Measurements from ENCODE around the gene ENPP7.

The ENPP7 gene

DNA sequence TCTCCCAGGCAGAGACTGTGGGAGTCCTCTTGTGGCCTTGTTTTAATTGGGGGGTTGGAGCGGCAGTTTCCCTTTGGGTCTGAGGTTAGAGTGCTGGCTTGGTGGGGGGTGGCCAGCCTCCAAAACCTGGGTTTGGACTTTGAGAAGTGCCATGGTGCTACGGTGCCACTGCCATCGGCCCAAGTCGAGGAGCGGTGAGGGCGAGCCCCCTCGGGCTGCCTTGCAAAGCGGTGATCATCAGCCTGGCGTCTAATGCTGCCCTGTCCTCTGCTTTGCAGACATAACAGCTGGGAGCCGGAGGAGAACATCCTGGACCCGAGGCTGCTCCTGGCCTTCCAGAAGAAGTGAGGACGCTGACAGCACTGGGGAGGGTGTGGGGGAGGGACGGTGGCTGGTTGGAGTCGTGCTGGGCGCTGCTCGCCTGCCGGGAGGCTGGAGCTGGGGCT lies 48.4 kb downstream of the ENPP7 start:
- no peak for DNase-seq

DNA sequence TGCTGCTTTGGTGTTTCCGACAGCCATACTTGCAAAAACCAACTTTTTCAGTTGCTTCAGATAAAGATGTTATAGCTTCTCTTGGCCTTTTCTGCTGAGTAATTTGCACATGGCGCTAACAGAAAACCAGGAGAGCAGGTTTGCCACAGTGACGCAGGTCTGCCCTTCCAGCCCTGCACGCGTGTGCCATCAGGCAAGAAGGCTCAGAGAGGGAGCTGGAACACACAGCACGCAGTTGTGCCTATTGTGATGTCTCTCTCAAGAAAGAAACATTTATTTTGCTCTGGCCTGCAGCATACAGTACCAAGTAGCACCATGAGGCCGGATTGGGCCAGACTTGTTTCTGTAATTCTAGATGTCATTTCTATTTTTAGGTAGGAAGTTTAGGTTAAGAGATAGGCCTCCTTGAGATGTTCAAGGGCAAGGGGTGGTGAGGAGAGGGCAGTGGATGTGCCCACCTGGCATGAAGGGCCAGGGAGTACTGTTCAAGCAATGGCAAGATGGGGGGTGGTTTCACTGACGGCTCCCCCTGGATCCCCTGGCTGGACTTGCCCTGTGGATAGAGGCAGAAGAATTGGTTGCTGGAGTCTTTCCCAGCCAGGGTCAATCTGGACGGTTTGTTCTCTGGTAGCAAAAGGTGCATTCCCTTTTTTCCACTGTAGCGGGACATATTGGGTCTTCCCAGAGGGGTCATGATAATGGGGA lies 49.1 kb downstream of the ENPP7 start:
- DNase-seq: no peak

DNA sequence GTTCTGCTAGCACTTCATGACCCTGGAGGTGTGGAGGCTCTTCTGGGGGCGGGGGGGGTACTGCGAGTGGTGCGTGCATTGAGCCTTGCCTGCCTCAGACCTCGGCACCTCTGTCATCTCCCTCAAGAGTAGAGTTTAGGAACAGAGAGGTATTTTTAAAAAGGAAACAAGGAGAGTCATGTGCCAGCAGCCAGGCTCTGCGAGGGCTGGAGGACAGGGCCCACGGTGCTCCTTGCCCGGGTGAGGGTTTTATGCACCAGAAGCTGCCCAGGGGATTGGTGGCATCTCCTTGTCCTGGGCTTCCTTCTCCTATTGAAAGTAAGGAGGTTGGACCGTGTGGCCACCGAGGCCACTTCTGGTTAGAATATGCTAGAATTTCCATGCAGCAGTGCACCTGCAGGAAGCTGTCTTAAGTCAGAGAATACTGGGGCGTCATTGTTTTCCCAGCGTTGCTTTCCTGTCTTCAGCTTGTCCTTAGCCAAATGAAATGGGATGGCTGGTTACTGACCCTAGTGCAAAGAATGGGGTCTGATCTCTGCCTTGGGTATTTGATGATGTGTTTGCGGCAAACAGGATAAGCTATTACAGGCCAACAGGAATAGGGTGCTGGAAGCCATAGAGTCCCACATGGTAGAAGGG lies 50.4 kb downstream of the ENPP7 start:
- DNase-seq: no peak

DNA sequence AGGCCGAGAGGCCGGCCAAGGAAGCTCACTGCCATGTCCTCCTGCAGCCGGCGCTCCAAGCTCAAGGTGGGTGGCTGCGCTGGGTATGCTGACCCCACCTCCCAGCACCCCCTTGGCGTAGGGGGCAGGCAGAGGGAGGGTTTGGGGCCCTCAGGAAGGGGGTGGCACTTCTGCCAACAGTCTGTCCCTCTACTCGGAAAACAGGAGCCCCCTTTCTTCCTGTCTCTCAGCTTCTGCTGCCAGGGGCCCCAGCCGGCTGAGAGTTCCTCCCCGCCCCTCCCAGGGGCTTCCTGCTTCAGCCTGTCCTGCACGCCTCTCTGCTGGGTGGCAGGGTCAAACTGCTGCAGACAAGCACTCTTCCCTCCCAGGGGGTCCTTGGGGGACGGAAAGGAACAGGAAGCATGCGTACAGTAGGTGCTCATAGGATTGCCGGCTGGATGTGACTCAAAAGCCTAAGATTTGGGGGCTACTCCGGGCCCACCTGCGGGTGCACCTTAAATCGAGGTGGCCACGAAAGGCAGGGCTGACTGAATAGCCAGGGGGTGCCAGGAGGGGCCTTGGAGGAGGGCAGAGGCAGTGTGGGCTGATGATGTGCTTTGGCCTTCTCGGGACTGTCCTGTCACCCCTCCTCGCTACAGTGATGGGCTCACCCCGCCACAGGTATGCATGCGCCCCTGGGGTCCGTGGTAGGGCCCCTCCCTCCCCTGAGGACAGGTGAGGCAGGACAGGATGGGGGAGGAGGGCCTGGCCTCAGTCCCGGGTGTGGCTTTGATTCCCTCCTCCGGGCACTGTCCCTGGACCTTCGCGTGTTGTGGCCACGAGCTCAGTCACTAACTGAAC lies 51.2 kb downstream of the ENPP7 start:
- no peak for DNase-seq

DNA sequence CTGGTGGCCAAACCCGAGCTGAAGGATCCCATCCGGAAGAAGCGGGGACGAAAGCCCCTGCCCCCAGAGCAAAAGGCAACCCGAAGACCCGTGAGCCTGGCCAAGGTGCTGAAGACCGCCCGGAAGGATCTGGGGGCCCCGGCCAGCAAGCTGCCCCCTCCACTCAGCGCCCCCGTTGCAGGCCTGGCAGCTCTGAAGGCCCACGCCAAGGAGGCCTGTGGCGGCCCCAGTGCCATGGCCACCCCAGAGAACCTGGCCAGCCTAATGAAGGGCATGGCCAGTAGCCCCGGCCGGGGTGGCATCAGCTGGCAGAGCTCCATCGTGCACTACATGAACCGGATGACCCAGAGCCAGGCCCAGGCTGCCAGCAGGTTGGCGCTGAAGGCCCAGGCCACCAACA lies 53.1 kb downstream of the ENPP7 start:
- no peak for DNase-seq

DNA sequence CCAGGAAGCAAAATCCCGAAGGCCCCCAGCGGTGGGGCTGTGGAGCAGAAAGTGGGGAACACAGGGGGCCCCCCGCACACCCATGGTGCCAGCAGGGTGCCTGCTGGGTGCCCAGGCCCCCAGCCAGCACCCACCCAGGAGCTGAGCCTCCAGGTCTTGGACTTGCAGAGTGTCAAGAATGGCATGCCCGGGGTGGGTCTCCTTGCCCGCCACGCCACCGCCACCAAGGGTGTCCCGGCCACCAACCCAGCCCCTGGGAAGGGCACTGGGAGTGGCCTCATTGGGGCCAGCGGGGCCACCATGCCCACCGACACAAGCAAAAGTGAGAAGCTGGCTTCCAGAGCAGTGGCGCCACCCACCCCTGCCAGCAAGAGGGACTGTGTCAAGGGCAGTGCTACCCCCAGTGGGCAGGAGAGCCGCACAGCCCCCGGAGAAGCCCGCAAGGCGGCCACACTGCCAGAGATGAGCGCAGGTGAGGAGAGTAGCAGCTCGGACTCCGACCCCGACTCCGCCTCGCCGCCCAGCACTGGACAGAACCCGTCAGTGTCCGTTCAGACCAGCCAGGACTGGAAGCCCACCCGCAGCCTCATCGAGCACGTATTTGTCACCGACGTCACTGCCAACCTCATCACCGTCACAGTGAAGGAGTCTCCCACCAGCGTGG lies 53.7 kb downstream of the ENPP7 start:
- no peak for DNase-seq

DNA sequence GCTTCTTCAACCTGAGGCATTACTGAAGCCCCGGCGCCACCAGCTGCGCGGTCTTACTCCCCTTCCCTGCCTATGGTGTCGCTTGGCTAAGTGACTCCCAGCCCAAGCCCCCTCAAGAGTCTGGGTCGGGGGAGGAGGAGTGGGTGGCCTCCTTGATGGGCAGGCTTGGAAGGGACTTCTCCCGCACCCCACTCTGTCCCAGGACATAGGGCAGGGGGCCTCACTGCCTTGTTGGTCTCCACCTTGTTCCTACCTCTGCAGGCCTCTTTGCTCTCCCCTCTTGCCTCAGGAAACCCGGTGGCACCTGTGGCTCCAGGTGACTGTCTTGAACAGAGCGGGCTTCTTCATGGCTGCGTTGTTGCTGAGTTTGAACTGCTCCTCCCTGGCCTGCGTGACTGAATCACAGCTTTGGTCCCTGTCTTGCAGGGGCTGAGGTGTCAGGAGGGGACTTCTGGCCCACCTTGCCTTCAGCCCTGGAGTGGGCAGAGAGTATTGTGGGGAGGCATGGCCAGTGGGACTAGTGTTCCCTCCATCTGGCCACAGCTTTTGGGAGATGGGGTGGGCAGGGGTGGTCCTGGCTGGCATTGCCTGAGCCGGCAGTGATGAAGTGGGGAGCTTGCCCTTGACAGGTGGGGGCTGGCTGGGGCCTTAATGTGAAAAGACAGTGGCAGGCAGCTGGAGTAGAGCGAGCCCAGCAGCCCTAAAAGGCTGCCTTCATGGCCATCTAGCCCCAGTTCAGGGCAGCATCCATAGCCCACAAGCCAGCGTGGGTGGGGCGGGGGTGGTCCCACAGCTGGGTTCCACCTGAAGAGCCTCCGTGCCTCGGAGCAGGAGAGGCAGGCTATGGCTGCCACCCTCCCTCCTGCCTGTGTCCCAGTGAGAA lies 54.5 kb downstream of the ENPP7 start:
- no peak for DNase-seq

DNA sequence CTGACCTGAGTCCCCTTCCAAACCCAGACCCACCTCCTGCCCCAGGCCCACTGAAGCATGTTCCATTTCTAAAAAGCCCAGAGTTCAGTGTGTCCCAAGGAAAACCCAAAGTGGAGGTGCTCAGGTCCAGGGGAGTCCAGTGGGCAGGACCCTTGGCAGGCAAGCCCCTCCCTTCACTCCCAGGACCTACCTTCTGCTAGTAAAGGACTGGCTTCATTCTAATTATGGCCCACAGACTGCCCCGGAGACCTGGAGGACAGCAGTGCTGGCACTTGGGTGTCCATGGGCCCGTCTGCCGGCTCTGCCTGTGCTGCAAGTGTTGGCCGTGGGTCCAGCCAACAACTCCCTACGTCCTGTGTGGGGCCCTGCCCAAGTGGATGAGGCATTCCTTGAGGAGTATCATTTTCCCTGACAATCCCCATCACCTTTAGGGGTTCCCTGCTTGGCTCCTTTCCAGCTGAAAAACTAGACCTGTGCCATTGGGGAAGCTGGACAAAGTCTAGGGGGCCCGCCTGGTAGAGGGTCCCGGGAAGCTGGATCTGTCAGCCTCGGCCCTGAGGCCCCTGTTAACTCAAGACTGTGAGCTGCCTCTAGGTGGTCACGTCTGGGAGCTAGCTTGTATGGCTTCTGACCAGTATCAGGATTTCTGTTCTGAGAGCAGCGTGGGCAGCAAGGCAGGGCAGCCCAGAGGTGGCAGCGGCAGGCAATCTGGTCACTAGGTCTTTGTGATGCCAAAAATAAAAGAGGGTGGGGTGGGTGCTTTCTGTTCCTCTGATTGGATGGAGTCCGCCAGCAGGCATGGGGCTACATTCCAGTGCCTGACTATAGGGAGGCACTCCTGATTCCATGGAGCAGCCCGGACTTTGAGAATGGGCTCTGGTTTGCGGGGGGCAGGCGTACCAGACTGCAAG lies 55.4 kb downstream of the ENPP7 start:
- DNase-seq: no peak

DNA sequence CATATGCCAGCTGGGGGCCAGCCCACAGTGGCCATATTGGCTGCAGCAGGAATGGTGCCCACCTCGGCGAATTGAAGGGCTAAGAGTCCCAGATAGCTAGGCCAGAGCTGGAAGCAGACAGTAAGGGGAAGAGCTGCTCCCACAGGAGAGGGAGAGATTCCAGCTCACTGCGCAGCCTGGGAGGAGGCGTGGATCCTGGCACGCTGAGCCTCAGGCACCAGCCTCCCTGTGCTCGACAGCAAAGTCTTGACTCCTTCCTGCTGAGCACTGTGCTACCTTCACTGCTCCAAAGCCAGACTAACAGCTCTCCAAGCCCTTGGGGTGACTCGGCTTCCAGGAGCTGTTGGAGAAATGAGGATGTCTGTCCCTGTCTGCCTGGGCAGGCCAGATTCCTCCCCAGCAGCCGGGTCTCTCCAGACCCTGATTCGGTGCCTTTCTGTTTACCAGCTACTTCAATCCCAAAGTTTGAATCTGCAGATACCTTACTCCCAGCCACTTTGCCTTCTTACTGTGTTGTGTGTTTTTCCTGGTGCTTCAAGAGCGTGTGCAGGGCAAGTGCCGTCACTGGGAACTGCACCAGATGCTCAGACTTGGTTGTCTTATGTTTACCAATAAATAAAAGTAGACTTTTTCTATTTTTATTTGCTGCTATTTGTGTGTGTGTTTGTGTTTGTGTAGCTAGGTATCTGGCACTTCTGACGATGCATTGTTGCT lies 56.3 kb downstream of the ENPP7 start:
- DNase-seq: no peak

DNA sequence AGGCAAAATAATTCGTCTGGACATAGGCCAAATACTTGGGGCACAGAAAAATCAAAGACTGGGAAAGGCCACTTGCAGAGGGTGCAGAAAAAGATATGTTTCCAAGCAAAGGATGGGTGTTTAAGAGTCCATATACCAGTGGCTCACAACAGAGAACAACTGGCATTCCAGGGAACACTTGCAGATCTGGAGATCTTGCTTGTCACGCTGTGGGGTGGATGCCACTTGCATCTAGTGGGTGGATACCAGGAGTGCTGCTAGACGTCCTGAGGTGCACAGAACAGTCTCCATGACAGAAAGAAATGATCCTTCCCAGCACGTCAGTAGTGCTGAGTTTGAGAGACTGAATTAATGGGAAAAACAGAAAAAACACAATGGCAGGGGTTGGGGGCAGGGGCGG lies 57.7 kb downstream of the ENPP7 start:
- DNase-seq: no peak

DNA sequence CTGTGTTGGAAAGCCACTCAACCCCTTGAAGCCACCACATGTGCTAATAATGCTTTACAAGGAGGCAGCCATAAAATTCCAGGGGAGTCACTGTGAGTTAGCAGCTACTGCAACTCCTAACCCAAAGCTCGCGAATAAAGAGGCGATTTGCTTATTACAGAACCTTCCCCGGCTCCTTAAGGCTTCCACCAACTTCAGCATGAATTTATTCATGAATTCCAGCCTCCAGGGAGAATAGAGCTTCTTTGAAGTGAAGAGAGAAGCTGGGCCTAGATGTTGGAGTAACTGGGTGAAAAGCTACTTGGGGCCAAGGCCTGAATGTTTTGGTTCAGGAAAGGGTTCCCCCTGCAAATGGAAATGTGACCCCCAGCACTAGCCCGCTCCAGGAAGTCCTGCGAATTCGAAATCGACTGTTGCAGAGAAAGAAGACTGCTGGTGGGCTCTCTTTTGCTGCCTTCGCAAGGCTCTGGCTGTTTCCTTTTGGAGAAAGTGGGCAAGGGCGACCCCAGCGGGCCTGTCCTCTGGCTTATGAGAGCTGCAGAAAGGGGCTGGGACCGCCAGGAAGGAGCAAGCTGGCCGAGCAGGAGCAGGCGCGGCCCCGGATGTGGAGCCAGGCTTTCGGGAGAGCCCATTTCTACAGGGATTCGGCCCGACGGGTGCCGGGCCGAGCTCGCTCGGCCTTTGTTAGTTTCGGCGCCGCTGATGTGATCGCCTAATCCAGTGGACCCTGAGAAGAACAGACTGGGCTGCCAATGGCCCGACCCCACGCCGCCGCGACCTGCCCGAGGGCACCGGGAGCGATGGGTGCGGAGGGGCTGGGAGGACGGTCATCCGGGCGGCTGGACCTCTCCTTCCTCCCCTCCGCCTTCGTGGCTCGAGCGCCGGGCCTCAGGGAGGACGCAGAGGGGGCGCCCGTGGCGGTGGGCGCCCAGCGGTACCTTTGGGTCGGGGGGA lies 58.5 kb downstream of the ENPP7 start:
- no peak for DNase-seq

DNA sequence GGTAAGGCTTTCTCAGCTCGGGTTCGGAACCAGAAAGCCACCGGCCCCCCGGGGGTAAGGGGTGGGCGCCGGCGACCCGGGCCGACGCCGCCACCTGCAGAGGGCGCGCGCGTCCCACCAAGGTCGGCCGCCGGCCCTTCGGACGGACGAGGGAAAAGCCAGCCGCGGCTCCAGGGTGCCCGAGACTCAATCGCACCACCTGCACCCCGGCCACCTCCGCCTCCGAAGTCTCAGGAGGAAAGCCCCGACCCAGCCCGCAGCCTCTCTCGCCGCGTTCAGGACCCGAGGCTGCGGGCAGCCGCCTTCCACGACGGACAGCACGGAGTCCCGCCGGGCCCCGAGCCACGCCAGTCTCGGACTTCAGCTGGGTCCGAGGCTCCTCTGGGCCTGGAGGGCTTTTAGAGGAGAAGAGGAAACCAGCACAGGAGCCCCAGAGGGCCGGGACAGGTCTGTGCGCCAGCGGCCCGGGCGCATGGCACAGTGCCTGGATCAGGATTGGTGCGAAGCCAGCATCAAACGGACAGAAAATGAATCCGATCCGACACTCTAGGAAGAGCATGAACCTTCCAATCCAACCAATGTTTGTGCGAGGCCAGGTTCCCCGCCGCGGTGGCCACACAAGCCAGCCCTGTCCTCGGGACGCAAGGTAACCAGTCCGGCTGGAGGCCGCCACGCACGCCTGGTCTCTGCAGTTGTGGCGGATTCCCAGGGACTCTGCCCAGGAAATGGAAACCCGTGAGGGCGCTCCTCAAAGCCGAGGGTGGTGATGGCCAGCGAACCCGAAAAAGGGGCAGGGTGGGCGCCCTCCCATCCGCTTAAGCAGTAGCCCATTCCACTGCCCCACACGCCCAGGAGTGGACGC lies 59.4 kb downstream of the ENPP7 start:
- peak; percentile 67 for DNase-seq

DNA sequence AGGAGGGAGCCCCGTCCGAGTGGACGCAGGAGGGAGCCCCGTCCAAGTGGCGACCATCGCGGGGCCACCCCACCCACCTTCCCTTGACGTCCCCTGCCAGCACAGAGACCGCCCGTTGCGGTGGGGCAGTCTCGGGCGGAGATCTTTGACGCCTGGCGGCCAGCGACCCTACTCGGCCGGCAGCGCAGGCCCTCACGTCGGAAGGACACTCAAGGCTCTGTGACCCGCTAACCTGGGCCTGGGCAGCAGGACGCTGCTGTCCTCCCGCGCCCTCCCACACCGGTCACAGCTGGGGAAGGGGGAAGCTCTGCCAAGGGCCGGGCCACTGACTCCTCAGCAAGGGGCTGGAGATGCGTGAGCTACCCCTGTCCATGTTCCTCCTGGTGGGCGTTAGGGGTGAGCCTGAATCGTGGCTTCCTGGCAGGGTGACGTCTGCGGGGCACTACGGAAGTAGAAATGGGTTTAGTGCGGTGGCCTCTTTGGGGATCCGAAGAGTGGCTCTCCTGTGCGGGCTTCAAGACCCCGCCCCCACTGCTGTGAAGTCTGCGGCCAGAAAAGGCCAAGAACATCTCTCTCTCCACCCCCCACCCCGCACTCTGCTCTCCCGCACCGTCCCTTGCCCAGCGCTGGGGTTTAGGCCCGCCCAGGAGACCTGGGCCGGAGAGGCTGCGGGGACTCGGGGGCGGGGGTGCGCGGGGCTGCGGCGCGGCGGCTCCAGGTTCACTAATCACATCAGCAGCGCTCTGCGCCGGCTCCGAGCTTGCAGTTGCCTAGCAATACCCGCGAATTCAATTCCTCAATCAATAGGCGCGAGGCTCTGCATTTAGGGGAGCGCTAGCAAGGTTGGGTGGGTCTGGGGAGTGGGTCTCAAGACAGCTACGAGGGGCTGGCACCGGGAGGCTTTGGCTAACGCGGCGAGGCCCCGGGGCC lies 60.3 kb downstream of the ENPP7 start:
- no peak for DNase-seq

DNA sequence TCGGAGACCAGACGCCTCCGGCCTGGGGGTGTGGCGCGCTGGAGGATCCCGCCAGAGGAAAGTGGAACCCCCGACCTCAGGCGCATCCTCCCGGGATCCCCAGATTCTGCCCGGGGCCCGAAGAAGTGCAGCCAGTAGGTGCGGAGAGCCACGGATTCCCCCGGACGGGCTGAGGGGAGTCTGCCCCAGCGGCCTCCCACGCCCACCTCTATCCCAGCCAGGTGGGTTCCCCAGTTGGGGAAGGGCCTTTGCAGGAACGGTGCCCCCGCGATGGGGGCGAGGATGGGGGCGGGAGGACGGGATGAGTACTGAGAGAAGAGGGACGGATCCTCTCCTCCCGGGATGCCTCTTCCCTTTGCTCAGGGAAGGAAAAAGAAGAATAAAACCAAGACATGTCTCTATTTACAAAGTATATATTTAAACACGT lies 61.0 kb downstream of the ENPP7 start:
- no peak for DNase-seq

Measured in suppressor macrophage treated with lipopolysaccharide for 4 hours (primary cell).